GM20000 (cell line): ENCODE measurements around the gene ATP5F1A.

Source experiments
- DNase-seq: peaks from one replicate; pipeline ENCODE4 v3.0.0; 2012; ENCODE audit warnings: low spot score
- CTCF ChIP-seq: IDR thresholded peaks from 2 replicates; pipeline ENCODE4 v1.5.1; 2012; ENCODE audit warnings: mild to moderate bottlenecking, control low read depth; ENCODE audit errors: extremely low read depth, missing control alignments

Gene ATP5F1A

GRCh38 chr18:46031741-46032140 lies 66.4 kb downstream of the ATP5F1A start:
- TF ChIP-seq CTCF: no peak
- DNase-seq: no peak
